Activated CD4-positive, alpha-beta T cell treated with anti-CD3 and anti-CD28 coated beads, Interleukin-2, amount 10 ng/mL, durations not matched to agents 24 days and 14 days (primary cell): ENCODE measurements around the gene ZBTB4. TPM values are rescaled to one million over a fixed set of nuclear protein-coding genes. Genes with fewer than 3 reads are reported as not detected.
"Not testable (repeated sequence)": the region's sequence is repeated elsewhere in the genome, so short reads cannot be mapped to it uniquely, and the experiment has no call there.

Experiments used
- DNase-seq: peaks from one replicate; pipeline ENCODE4 v3.0.0; 2022
- H3K27ac Mint-ChIP-seq: one replicate; pipeline ENCODE4 v1.8.0; 2022; ENCODE audit warnings: mild to moderate bottlenecking, mixed read lengths
- H3K27me3 Mint-ChIP-seq: one replicate; pipeline ENCODE4 v1.8.0; 2022; ENCODE audit warnings: mixed read lengths
- H3K36me3 Mint-ChIP-seq: one replicate; pipeline ENCODE4 v1.8.0; 2022; ENCODE audit warnings: low read depth, mild to moderate bottlenecking, mixed read lengths
- H3K4me1 Mint-ChIP-seq: one replicate; pipeline ENCODE4 v1.8.0; 2021; ENCODE audit warnings: mixed read lengths
- H3K4me3 Mint-ChIP-seq: one replicate; pipeline ENCODE4 v1.8.0; 2022; ENCODE audit warnings: mild to moderate bottlenecking, moderate library complexity, mixed read lengths
- H3K9me3 Mint-ChIP-seq: one replicate; pipeline ENCODE4 v1.8.0; 2021; ENCODE audit warnings: mixed read lengths
- intact Hi-C: fragments of 100-400 bp; cut with micrococcal nuclease; formaldehyde crosslinking; loops from one replicate; pipeline ENCODE4 v1.15.1; 2023
- total RNA-seq: library from RNA; stranded (reverse); gene quantifications from 2 replicates; pipeline ENCODE4 v1.2.3, GENCODE V29; 2022

The ZBTB4 gene
- total RNA-seq, 1 donor from 2014 or later: 16.0 TPM

GRCh38 chr17:7474767-7475166 is 4.7 kb downstream of the ZBTB4 start:
- intact Hi-C loops, H3K27me3 Mint-ChIP-seq, DNase-seq, H3K9me3 Mint-ChIP-seq, H3K4me3 Mint-ChIP-seq, H3K36me3 Mint-ChIP-seq, H3K27ac Mint-ChIP-seq: not testable (repeated sequence)
- peaks cover 36% of the 10 kb centered on the region for H3K4me1 Mint-ChIP-seq

DNA sequence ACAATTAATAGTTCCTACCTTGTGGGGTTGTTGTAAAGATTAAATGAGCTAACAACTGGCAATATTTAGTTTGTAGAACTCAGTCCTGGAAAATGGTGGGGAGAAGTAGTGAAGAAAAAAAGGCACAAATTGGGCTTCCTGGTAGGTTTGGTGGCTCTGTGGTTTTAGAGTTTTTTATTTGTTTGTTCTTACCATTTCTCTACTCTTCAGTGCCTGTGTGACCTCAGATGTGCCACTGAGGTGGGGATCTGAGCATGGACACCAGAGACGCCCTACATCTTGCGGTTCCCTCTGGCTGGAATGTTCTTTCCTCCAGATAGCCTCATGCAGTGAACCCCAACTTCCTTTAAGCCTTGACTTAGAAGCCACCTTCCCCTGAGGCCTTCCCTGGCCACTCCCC is 7.7 kb downstream of the ZBTB4 start:
- H3K27me3 Mint-ChIP-seq: no peaks in the 10 kb centered on the region
- no peak overlapping the region for H3K27ac Mint-ChIP-seq
- no peak for DNase-seq
- H3K4me3 Mint-ChIP-seq: no peak overlapping the region
- H3K36me3 Mint-ChIP-seq: peaks cover 8% of the 10 kb centered on the region
- peaks cover 17% of the 10 kb centered on the region for H3K4me1 Mint-ChIP-seq
- intact Hi-C loops: no loop called here
- no peaks in the 10 kb centered on the region for H3K9me3 Mint-ChIP-seq

- H3K9me3 Mint-ChIP-seq, H3K4me1 Mint-ChIP-seq, intact Hi-C loops, H3K27ac Mint-ChIP-seq, DNase-seq, H3K4me3 Mint-ChIP-seq, H3K27me3 Mint-ChIP-seq, H3K36me3 Mint-ChIP-seq: not testable (repeated sequence)
Measured at GRCh38 chr17:7470457-7470973, 8.9 kb downstream of the ZBTB4 start.

GRCh38 chr17:7469843-7470242 is 9.6 kb downstream of the ZBTB4 start:
- H3K27me3 Mint-ChIP-seq, H3K9me3 Mint-ChIP-seq, H3K36me3 Mint-ChIP-seq, H3K4me1 Mint-ChIP-seq, H3K27ac Mint-ChIP-seq, H3K4me3 Mint-ChIP-seq, DNase-seq, intact Hi-C loops: not testable (repeated sequence)

- Mint-ChIP-seq H3K27ac (no peak overlapping the region), H3K27me3 (no peaks in the 10 kb centered on the region), H3K9me3 (no peaks in the 10 kb centered on the region), H3K36me3 (peaks cover 10% of the 10 kb centered on the region), H3K4me1 (peaks cover 7% of the 10 kb centered on the region), H3K4me3 (no peak overlapping the region)
- DNase-seq: no peak
- intact Hi-C loops: no loop called here
Measured at GRCh38 chr17:7468804-7469389, 10.5 kb downstream of the ZBTB4 start.

GRCh38 chr17:7468290-7468689 is 11.1 kb downstream of the ZBTB4 start:
- no peaks in the 10 kb centered on the region for H3K9me3 Mint-ChIP-seq
- H3K4me1 Mint-ChIP-seq: peaks cover 7% of the 10 kb centered on the region
- intact Hi-C loops: no loop called here
- DNase-seq: no peak
- H3K27me3 Mint-ChIP-seq: no peaks in the 10 kb centered on the region
- no peak overlapping the region for H3K27ac Mint-ChIP-seq
- peaks cover 10% of the 10 kb centered on the region for H3K36me3 Mint-ChIP-seq
- no peak overlapping the region for H3K4me3 Mint-ChIP-seq

GRCh38 chr17:7467498-7467897 is 11.9 kb downstream of the ZBTB4 start:
- no peak overlapping the region for H3K27ac Mint-ChIP-seq
- no peak overlapping the region for H3K4me3 Mint-ChIP-seq
- no peaks in the 10 kb centered on the region for H3K9me3 Mint-ChIP-seq
- H3K4me1 Mint-ChIP-seq: peaks cover 7% of the 10 kb centered on the region
- intact Hi-C loops: no loop called here
- no peak for DNase-seq
- H3K36me3 Mint-ChIP-seq: peaks cover 10% of the 10 kb centered on the region
- H3K27me3 Mint-ChIP-seq: no peaks in the 10 kb centered on the region

- peak; percentile 51 for DNase-seq
- Mint-ChIP-seq H3K4me1 (peaks cover 4% of the 10 kb centered on the region), H3K9me3 (no peaks in the 10 kb centered on the region), H3K27me3 (no peaks in the 10 kb centered on the region), H3K27ac (peak overlapping the region; percentile 16), H3K36me3 (peaks cover 10% of the 10 kb centered on the region), H3K4me3 (no peak overlapping the region)
- intact Hi-C loops: no loop called here
Measured at GRCh38 chr17:7466639-7467341, 12.6 kb downstream of the ZBTB4 start.

GRCh38 chr17:7466318-7466638 is 13.2 kb downstream of the ZBTB4 start:
- intact Hi-C loops: no loop called here
- Mint-ChIP-seq H3K4me1 (no peaks in the 10 kb centered on the region), H3K4me3 (no peak overlapping the region), H3K27me3 (no peaks in the 10 kb centered on the region), H3K9me3 (no peaks in the 10 kb centered on the region), H3K27ac (no peak overlapping the region), H3K36me3 (peaks cover 10% of the 10 kb centered on the region)
- DNase-seq: no peak

GRCh38 chr17:7465597-7466275 is 13.7 kb downstream of the ZBTB4 start:
- Mint-ChIP-seq H3K4me1 (no peaks in the 10 kb centered on the region), H3K4me3 (no peak overlapping the region), H3K27ac (no peak overlapping the region), H3K9me3 (no peaks in the 10 kb centered on the region), H3K36me3 (peaks cover 14% of the 10 kb centered on the region), H3K27me3 (no peaks in the 10 kb centered on the region)
- DNase-seq: no peak
- intact Hi-C loops: no loop called here

GRCh38 chr17:7464081-7464480 is 15.3 kb downstream of the ZBTB4 start:
- Mint-ChIP-seq H3K4me3 (no peak overlapping the region), H3K4me1 (peaks cover 2% of the 10 kb centered on the region), H3K27ac (no peak overlapping the region), H3K9me3 (no peaks in the 10 kb centered on the region), H3K27me3 (no peaks in the 10 kb centered on the region), H3K36me3 (peaks cover 26% of the 10 kb centered on the region)
- DNase-seq: no peak
- intact Hi-C loops: no loop called here

DNA sequence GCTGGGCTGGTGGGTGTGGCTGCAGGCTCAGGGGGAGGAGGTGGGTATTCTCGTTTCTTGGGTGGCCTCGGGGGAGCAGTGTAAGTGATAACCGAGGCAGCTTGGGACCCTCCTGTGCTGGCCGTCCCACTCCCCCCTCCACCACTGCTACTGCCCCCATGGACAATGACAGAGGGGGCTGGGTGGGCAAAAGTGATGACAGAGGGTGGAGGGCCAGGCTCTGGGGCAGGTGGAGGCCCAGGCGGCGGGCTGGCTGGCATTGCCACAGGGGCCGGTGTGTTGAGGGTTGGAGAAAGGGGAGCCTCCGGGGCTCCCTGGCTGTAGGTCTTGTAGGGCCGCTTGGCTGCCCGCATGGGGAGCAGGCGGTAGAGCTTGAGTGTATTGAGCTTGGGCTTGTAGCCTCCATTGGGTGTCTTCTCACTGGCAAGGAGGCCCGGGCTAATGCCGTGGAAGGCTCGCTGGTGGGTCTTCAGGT is 16.0 kb downstream of the ZBTB4 start:
- H3K9me3 Mint-ChIP-seq: no peaks in the 10 kb centered on the region
- H3K27me3 Mint-ChIP-seq: no peaks in the 10 kb centered on the region
- H3K4me1 Mint-ChIP-seq: peaks cover 2% of the 10 kb centered on the region
- intact Hi-C loops: no loop called here
- peaks cover 30% of the 10 kb centered on the region for H3K36me3 Mint-ChIP-seq
- H3K27ac Mint-ChIP-seq: no peak overlapping the region
- no peak for DNase-seq
- H3K4me3 Mint-ChIP-seq: no peak overlapping the region

DNA sequence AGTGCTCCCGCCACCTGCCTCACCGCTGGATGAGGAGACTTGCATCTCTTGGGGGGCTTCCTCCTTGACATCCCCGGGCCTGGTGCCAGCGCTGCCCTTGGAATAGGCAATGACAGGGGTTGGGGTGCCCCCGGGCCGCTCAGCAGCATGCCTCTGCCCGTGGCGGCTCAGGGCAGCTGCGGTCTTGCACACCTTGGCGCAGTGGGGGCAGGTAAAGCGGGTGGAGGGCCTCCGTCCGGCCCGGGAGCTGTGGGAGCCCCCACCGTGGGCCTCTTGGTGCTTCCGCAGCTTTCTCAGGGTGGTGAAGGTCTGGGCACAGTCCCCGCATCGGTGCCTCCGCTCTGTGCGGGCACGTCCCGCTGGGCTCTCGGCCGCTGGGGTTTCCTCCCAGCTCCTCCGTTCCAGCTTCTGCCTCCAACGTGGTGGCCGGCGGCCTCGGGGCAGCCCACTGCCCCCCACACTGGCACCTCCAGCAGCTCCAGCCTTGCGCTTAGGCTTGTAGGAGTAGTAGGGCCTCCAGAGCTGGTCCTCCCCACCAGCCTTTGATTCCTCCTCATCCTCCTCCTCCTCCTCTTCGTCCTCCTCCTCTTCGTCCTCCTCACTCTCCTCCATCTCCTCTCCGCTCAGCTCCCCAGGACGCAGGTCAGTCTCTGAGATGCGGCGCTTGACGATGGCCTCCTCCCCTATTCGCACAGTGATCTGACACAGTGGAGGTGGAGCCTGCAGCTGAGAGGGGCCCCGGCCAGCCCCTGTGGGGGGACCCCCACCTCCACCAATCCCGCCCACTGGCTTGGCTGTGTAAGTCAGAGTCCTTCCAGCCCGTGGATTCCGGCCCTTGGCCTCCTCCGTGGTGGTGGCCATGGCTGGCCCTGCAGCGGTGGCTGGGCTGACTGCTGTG is 16.7 kb downstream of the ZBTB4 start:
- H3K36me3 Mint-ChIP-seq: peaks cover 30% of the 10 kb centered on the region
- H3K27me3 Mint-ChIP-seq: no peaks in the 10 kb centered on the region
- no peak overlapping the region for H3K4me3 Mint-ChIP-seq
- no peaks in the 10 kb centered on the region for H3K9me3 Mint-ChIP-seq
- H3K4me1 Mint-ChIP-seq: peaks cover 2% of the 10 kb centered on the region
- H3K27ac Mint-ChIP-seq: no peak overlapping the region
- intact Hi-C loops: no loop called here
- no peak for DNase-seq
